NCI-H1092 treated with DMSO at 0.1 percent for 48 hours (cell line): ENCODE data around the gene RXFP4.
"Not testable (repeated sequence)": the region's sequence is repeated elsewhere in the genome, so short reads cannot be mapped to it uniquely, and the experiment has no call there.

Experiments
- DNase-seq: peaks from one replicate; lab custom pipeline; 2025; lab: John Stamatoyannopoulos, UW

Gene RXFP4

GRCh38 chr1:155930725-155931124 is 10.7 kb upstream of the RXFP4 start:
- not testable (repeated sequence) for DNase-seq

- no peak for DNase-seq
Measured at GRCh38 chr1:155931332-155932038, 10.0 kb upstream of the RXFP4 start.

GRCh38 chr1:155932081-155932480 is 9.4 kb upstream of the RXFP4 start:
- DNase-seq = no peak

- no peak for DNase-seq
Measured at GRCh38 chr1:155932487-155932886, 9.0 kb upstream of the RXFP4 start.

- DNase-seq = no peak
Measured at GRCh38 chr1:155933591-155934096, 7.8 kb upstream of the RXFP4 start.

GRCh38 chr1:155934097-155934935 is 7.1 kb upstream of the RXFP4 start, which contains the start of gene KHDC4:
TSS of gene KHDC4 (minus strand) at chr1:155934413. CDS start at chr1:155934373, 40 bp downstream.
- DNase-seq = peak; percentile 100

GRCh38 chr1:155934936-155935590 is 6.4 kb upstream of the RXFP4 start:
- DNase-seq = peak; percentile 63

GRCh38 chr1:155938220-155938627 is 3.2 kb upstream of the RXFP4 start:
- peak; percentile 71 for DNase-seq

GRCh38 chr1:155940482-155940992 is 901 bp upstream of the RXFP4 start:
- peak; percentile 74 for DNase-seq

GRCh38 chr1:155941845-155942531 is 550 bp downstream of the RXFP4 start:
- no peak for DNase-seq

GRCh38 chr1:155942578-155943141 is 1.2 kb downstream of the RXFP4 start:
- DNase-seq = no peak

GRCh38 chr1:155944444-155944799 is 3.0 kb downstream of the RXFP4 start:
- DNase-seq = peak; percentile 90

GRCh38 chr1:155946633-155947219 is 5.3 kb downstream of the RXFP4 start:
- no peak for DNase-seq

GRCh38 chr1:155947292-155947691 is 5.9 kb downstream of the RXFP4 start:
- no peak for DNase-seq

- DNase-seq = no peak
Measured at GRCh38 chr1:155947741-155948140, 6.3 kb downstream of the RXFP4 start.

GRCh38 chr1:155950829-155951228 is 9.4 kb downstream of the RXFP4 start:
- no peak for DNase-seq

- no peak for DNase-seq
Measured at GRCh38 chr1:155951753-155952504, 10.5 kb downstream of the RXFP4 start.

- no peak for DNase-seq
Measured at GRCh38 chr1:155952505-155952890, 11.1 kb downstream of the RXFP4 start.

GRCh38 chr1:155954645-155955044 is 13.2 kb downstream of the RXFP4 start:
- no peak for DNase-seq

GRCh38 chr1:155957411-155957915 is 16.0 kb downstream of the RXFP4 start:
- no peak for DNase-seq
